ENCODE results near the gene IL36A.

Gene IL36A

GRCh38 chr2:113005030-113005509 lies at the start of gene IL36A:
Gene IL36A (plus strand): TSS chr2:113005459. CDS start chr2:113005872, 413 bp downstream.
- DNase-seq = no peak

GRCh38 chr2:112957511-112957910 lies 47.7 kb upstream of the IL36A start:
- no peak for DNase-seq

- peak; percentile 50 for DNase-seq
Observed at GRCh38 chr2:112958428-112959108, 46.7 kb upstream of the IL36A start.

- DNase-seq = no peak
Observed at GRCh38 chr2:112959109-112959812, 46.0 kb upstream of the IL36A start.

GRCh38 chr2:112960230-112960825 lies 44.9 kb upstream of the IL36A start:
- no peak for DNase-seq

GRCh38 chr2:112962308-112963175 lies 42.7 kb upstream of the IL36A start:
- DNase-seq = no peak

- DNase-seq = no peak
Observed at GRCh38 chr2:112967023-112967422, 38.2 kb upstream of the IL36A start.

GRCh38 chr2:112972423-112973086 lies 32.7 kb upstream of the IL36A start:
- DNase-seq = no peak

- DNase-seq = no peak
Observed at GRCh38 chr2:112973156-112973555, 32.1 kb upstream of the IL36A start.

- no peak for DNase-seq
Observed at GRCh38 chr2:112977559-112978056, 27.7 kb upstream of the IL36A start, which contains the start of gene IL36G. Gene IL36G (plus strand): TSS chr2:112978006. CDS start chr2:112978639, 633 bp downstream.

- no peak for DNase-seq
Observed at GRCh38 chr2:112979731-112980130, 25.5 kb upstream of the IL36A start.

GRCh38 chr2:112980537-112980936 lies 24.7 kb upstream of the IL36A start:
- no peak for DNase-seq

- DNase-seq = no peak
Observed at GRCh38 chr2:112985090-112985489, 20.2 kb upstream of the IL36A start.

GRCh38 chr2:112989611-112990010 lies 15.6 kb upstream of the IL36A start:
- DNase-seq = no peak

- no peak for DNase-seq
Observed at GRCh38 chr2:112993831-112994230, 11.4 kb upstream of the IL36A start.

GRCh38 chr2:112994648-112995047 lies 10.6 kb upstream of the IL36A start:
- DNase-seq = no peak

- DNase-seq = no peak
Observed at GRCh38 chr2:112995346-112995920, 9.8 kb upstream of the IL36A start.

GRCh38 chr2:112996635-112997034 lies 8.6 kb upstream of the IL36A start:
- DNase-seq = no peak

- DNase-seq = no peak
Observed at GRCh38 chr2:112997151-112997550, 8.1 kb upstream of the IL36A start.

GRCh38 chr2:113000436-113000835 lies 4.8 kb upstream of the IL36A start:
- no peak for DNase-seq

GRCh38 chr2:113002677-113003076 lies 2.6 kb upstream of the IL36A start:
- no peak for DNase-seq

- DNase-seq = no peak
Observed at GRCh38 chr2:113007250-113007649, 2.0 kb downstream of the IL36A start.

Data from HCEC 1CT (cell line).